HepG2 (cell line): Measurements from ENCODE around the gene TMEM132D. TPM values are rescaled to one million over a fixed set of nuclear protein-coding genes. Genes with fewer than 3 reads are reported as not detected.

Experiments
- ATAC-seq: fragments of 200-7000 bp; cut with Tn5 transposase; 3 replicates; pipeline ENCODE4 v1.9.1; 2020; ENCODE audit warnings: mild to moderate bottlenecking, moderate library complexity
- BruUV-seq: library from RNA; stranded (reverse); fragments of 400-500 nt; replicated peaks from 2 replicates; lab custom pipeline; 2021; lab: Mats Ljungman, UMichigan
- CTCF ChIA-PET: fragments of 300-600 bp; formaldehyde crosslinking; extraction: SDS; loops from one replicate; lab custom pipeline; 2021; ENCODE audit warnings: low total read pairs, inconsistent platforms, low intra/inter-chr PET ratio; lab: Yijun Ruan, JAX
- POLR2A ChIA-PET: fragments of 350-600 bp; sonication (Branson Sonifier 250); formaldehyde crosslinking; loops from one replicate; lab custom pipeline; 2020; ENCODE audit warnings: antibody characterized with exemption, inconsistent platforms; lab: Yijun Ruan, JAX
- DNase-seq: peaks from one replicate; pipeline ENCODE4 v3.0.0-alpha.2; 2015; ENCODE audit warnings: low spot score
- FAIRE-seq: peaks from 3 replicates; lab custom pipeline; 2011; peaks lifted over from hg19 to GRCh38; lab: Jason Lieb, UNC
- H2AFZ ChIP-seq: one replicate; pipeline ENCODE4 v1.6.1; 2011; ENCODE audit warnings: low read length, inconsistent platforms
- H3K27ac ChIP-seq: fragments of 300-600 bp; 3 replicates; pipeline ENCODE4 v1.8.0; 2011; ENCODE audit warnings: mixed run types, mild to moderate bottlenecking, mixed read lengths, low read length, inconsistent platforms; ENCODE audit not compliant: insufficient read depth; ENCODE audit errors: extremely low read length
- H3K27me3 ChIP-seq, 2 experiments: fragments of 200-600 bp in 1 of 2; 2 replicates in 1 of 2; 3 replicates in 1 of 2; pipeline versions ENCODE4 v1.6.0 to v1.8.0; 2011; ENCODE audit warnings: low read length in 2 of 2, mild to moderate bottlenecking in 2 of 2, moderate library complexity in 2 of 2, inconsistent platforms in 1 of 2; ENCODE audit not compliant: insufficient read depth in 2 of 2, control insufficient read depth in 1 of 2
- H3K36me3 ChIP-seq, 2 experiments: fragments of 200-600 bp in 1 of 2; replicated peaks in 1 of 2; 2 replicates in 1 of 2; 3 replicates in 1 of 2; pipeline versions ENCODE4 v1.5.1 to v1.8.0; 2011; ENCODE audit warnings: low read length in 2 of 2, inconsistent platforms in 1 of 2; ENCODE audit not compliant: insufficient read depth in 2 of 2, control insufficient read depth in 1 of 2
- H3K4me1 ChIP-seq: 2 replicates; pipeline ENCODE4 v1.5.1; 2012; ENCODE audit warnings: low read length, inconsistent platforms; ENCODE audit not compliant: insufficient read depth
- H3K4me2 ChIP-seq: 2 replicates; pipeline ENCODE4 v1.6.0; 2011; ENCODE audit warnings: low read depth, low read length, inconsistent platforms
- H3K4me3 ChIP-seq, 3 experiments: fragments of 200-600 bp in 1 of 3; sonication (generic), shearing (Covaris generic) in 1 of 3; replicated peaks in 1 of 3; 2 replicates each; pipeline ENCODE4 v1.5.1; 2011 to 2016; ENCODE audit warnings: low read length in 3 of 3, inconsistent platforms in 2 of 3, low read depth in 2 of 3, mild to moderate bottlenecking in 2 of 3, control low read depth in 1 of 3, mixed read lengths in 1 of 3; ENCODE audit not compliant: insufficient read depth in 1 of 3
- H3K79me2 ChIP-seq: one replicate; pipeline ENCODE4 v1.6.1; 2011; ENCODE audit warnings: low read length, inconsistent platforms; ENCODE audit not compliant: insufficient read depth
- H3K9ac ChIP-seq: 2 replicates; pipeline ENCODE4 v1.6.0; 2011; ENCODE audit warnings: mild to moderate bottlenecking, low read depth, low read length, inconsistent platforms; ENCODE audit not compliant: insufficient read depth
- H3K9me3 ChIP-seq: 2 replicates; pipeline ENCODE4 v1.5.1; 2012; ENCODE audit warnings: mild to moderate bottlenecking, low read length
- H4K20me1 ChIP-seq: 2 replicates; pipeline ENCODE4 v1.6.0; 2011; ENCODE audit warnings: inconsistent platforms, mild to moderate bottlenecking, low read length, moderate library complexity; ENCODE audit not compliant: insufficient read depth
- BHLHE40 ChIP-seq: IDR thresholded peaks from 2 replicates; pipeline ENCODE4 v1.6.1; 2011; ENCODE audit warnings: low read length, improper control_type of control experiment
- EHMT2 ChIP-seq: fragments of 200-600 bp; sonication (generic); IDR thresholded peaks from 2 replicates; pipeline ENCODE4 v1.7.0; 2017; ENCODE audit warnings: antibody characterized with exemption, low read depth, low read length, borderline replicate concordance
- GATAD2A ChIP-seq: IDR thresholded peaks from 2 replicates; pipeline ENCODE4 v1.6.1; 2016
- HNF4A ChIP-seq: sonication (generic); formaldehyde crosslinking; IDR thresholded peaks from 2 replicates; pipeline ENCODE4 v1.4.0; 2020; ENCODE audit warnings: missing genetic modification reagents
- MATR3 ChIP-seq: sonication (generic); formaldehyde crosslinking; IDR thresholded peaks from 2 replicates; pipeline ENCODE4 v1.4.0; 2020; ENCODE audit warnings: missing genetic modification reagents
- NFYB ChIP-seq: sonication (generic); formaldehyde crosslinking; IDR thresholded peaks from 2 replicates; pipeline ENCODE4 v1.4.0; 2020; ENCODE audit warnings: missing genetic modification reagents
- NKX3-1 ChIP-seq: sonication (generic); formaldehyde crosslinking; IDR thresholded peaks from 2 replicates; pipeline ENCODE4 v1.5.0; 2020; ENCODE audit warnings: missing genetic modification reagents
- SIX4 ChIP-seq: sonication (generic); formaldehyde crosslinking; IDR thresholded peaks from 2 replicates; pipeline ENCODE4 v1.4.0; 2020; ENCODE audit warnings: missing genetic modification reagents
- TBX2 ChIP-seq: sonication (generic); formaldehyde crosslinking; IDR thresholded peaks from 2 replicates; pipeline ENCODE4 v1.5.0; 2020; ENCODE audit warnings: missing genetic modification reagents, mild to moderate bottlenecking, borderline replicate concordance
- TP53 ChIP-seq: sonication (generic); formaldehyde crosslinking; conservative IDR thresholded peaks from 2 replicates; pipeline ENCODE4 v1.4.0; 2020; ENCODE audit warnings: missing genetic modification reagents
- ZNF20 ChIP-seq: sonication (generic); formaldehyde crosslinking; IDR thresholded peaks from 2 replicates; pipeline ENCODE4 v1.4.0; 2020; ENCODE audit warnings: mild to moderate bottlenecking, moderate library complexity, missing genetic modification reagents
- ZNF501 ChIP-seq: sonication (generic); formaldehyde crosslinking; IDR thresholded peaks from 2 replicates; pipeline ENCODE4 v1.5.1; 2020; ENCODE audit warnings: mild to moderate bottlenecking, moderate library complexity, missing genetic modification reagents
- ZNF746 ChIP-seq: sonication (generic); formaldehyde crosslinking; IDR thresholded peaks from 2 replicates; pipeline ENCODE4 v1.8.0; 2022; ENCODE audit warnings: mild to moderate bottlenecking, missing genetic modification reagents
- ZNF781 ChIP-seq: sonication (generic); formaldehyde crosslinking; IDR thresholded peaks from 2 replicates; pipeline ENCODE4 v1.5.1; 2020; ENCODE audit warnings: borderline replicate concordance, mild to moderate bottlenecking, missing genetic modification reagents; ENCODE audit errors: not compliant biosample characterization
- ZSCAN12 ChIP-seq: sonication (generic); formaldehyde crosslinking; IDR thresholded peaks from 2 replicates; pipeline ENCODE4 v1.9.0; 2021; ENCODE audit warnings: mild to moderate bottlenecking, missing genetic modification reagents
- WGBS: methylation state at CpG from one replicate; pipeline ENCODE4 v1.1.6; 2017; ENCODE audit warnings: low lambda C conversion rate; 5-methylcytosine and 5-hydroxymethylcytosine counted together
- in situ Hi-C: cut with HindIII; loops from 2 replicates; pipeline ENCODE4 v1.10.0; 2017; ENCODE audit warnings: low pct_unique_long_range_greater_than_20kb; ENCODE audit not compliant: extremely low pct_ligation_motif_present
- intact Hi-C: fragments of 100-400 bp; cut with micrococcal nuclease; formaldehyde crosslinking; loops from one replicate; pipeline ENCODE4 v1.10.0; 2022; ENCODE audit not compliant: unreplicated experiment
- polyA plus RNA-seq, 8 experiments: library from polyadenylated mRNA; depleted of rRNA in 3 of 8; stranded (reverse) in 7 of 8; unstranded in 1 of 8; fragments of >200 nt; fragmentation: Illumina TruSeq in 4 of 8; extraction: Trizol in 4 of 8; gene quantifications; 2 replicates each; pipeline versions ENCODE4 v1.2.1 to v1.2.3, GENCODE V29; 2011 to 2016; ENCODE audit warnings: low read depth in 4 of 8, missing spikeins in 1 of 8, mixed read lengths in 1 of 8; ENCODE audit not compliant: insufficient read depth in 1 of 8
- total RNA-seq, 5 experiments: library from RNA; depleted of rRNA; stranded (reverse); fragments of >200 nt; fragmentation: Illumina TruSeq; extraction: Trizol; gene quantifications; 2 replicates each; pipeline ENCODE4 v1.2.3, GENCODE V29; 2016; ENCODE audit warnings: low read depth in 1 of 5
- TF ChIP-seq, protein P1 (sequence below): sonication (generic); formaldehyde crosslinking; IDR thresholded peaks from 2 replicates; pipeline ENCODE4 v1.4.0; 2020; ENCODE audit warnings: missing genetic modification reagents
- TF ChIP-seq, protein P2 (sequence below): sonication (generic); formaldehyde crosslinking; IDR thresholded peaks from 2 replicates; pipeline ENCODE4 v1.4.0; 2020; ENCODE audit warnings: missing genetic modification reagents, borderline replicate concordance
- TF ChIP-seq, protein P3 (sequence below): sonication (generic); formaldehyde crosslinking; IDR thresholded peaks from 2 replicates; pipeline ENCODE4 v1.4.0; 2020; ENCODE audit warnings: missing genetic modification reagents

The TMEM132D gene
- total and polyA plus RNA-seq, 2 of the 13 experiments (the other 11 are each of a cell fraction or from before 2014, with no cell fraction given), result not detected

DNA sequence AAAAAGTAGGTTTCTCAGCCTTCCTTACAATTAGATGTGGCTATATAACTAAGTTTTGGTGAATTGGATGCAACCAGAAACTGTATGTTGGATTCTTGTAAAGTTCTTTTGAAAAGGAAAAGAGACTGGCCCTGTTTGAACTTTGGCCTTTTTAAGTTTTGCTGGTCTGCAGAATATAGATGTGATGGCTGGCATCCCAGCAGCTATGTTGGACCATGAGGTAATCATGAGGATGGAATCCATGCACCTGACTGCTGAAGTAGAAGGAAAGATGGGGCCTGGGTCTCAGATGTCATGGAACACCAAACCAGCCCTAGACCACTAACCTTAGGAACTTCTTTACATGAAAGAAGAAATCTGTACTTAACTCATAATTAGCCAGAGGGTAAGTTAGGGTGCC, 568.1 kb downstream of the TMEM132D start:
- POLR2A ChIA-PET, result no interaction called here

DNA sequence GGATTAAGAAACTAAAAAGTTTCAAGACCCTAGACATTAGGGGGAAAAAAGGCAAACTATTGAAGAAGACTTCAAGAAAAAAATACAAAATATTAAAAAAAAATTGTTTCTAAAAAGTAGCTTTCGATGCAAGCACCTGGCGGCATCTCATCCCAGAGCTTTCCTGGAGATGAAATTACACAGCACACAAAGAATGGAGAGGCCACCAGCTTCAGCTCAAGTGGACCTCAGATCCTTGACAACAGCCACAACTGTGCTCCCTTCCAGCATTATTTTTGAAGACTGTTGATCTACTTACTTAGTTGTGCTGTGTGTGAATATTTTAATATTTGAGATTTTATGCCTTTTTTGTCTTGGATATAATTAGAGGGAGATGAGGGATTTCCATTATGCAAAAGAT, 571.5 kb downstream of the TMEM132D start:
- POLR2A ChIA-PET, result no interaction called here
- in situ Hi-C loops (no loop called here), intact Hi-C loops (no loop called here)
- CTCF ChIA-PET, result no interaction called here
- no peaks in the 10 kb centered on the region for H3K4me1 ChIP-seq
- no peaks in the 10 kb centered on the region for H3K36me3 ChIP-seq
- ATAC-seq (no peak), FAIRE-seq (no peak), DNase-seq (no peak)
- H3K27me3 ChIP-seq, result no peaks in the 10 kb centered on the region
- H3K4me2 ChIP-seq, result no peak overlapping the region
- peaks cover 10% of the 10 kb centered on the region for H3K9me3 ChIP-seq
- WGBS, result 3% methylated on average over 2 of the region's 2 CpGs
- H4K20me1 ChIP-seq, result no peaks in the 10 kb centered on the region
- H2AFZ ChIP-seq, result no peak overlapping the region
- no TSS peak for BruUV-seq
- no peak overlapping the region for H3K4me3 ChIP-seq
- no peak overlapping the region for H3K9ac ChIP-seq
- H3K27ac ChIP-seq, result no peak overlapping the region
- H3K79me2 ChIP-seq, result no peaks in the 10 kb centered on the region
- TF ChIP-seq SIX4 (CRISPR knock-in tag), result no peak
- TF ChIP-seq HNF4A (CRISPR knock-in tag), result no peak
- TF ChIP-seq, protein P1, sequence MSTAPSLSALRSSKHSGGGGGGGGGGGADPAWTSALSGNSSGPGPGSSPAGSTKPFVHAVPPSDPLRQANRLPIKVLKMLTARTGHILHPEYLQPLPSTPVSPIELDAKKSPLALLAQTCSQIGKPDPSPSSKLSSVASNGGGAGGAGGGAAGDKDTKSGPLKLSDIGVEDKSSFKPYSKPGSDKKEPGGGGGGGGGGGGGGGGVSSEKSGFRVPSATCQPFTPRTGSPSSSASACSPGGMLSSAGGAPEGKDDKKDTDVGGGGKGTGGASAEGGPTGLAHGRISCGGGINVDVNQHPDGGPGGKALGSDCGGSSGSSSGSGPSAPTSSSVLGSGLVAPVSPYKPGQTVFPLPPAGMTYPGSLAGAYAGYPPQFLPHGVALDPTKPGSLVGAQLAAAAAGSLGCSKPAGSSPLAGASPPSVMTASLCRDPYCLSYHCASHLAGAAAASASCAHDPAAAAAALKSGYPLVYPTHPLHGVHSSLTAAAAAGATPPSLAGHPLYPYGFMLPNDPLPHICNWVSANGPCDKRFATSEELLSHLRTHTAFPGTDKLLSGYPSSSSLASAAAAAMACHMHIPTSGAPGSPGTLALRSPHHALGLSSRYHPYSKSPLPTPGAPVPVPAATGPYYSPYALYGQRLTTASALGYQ (CRISPR knock-in tag), result no peak
- no peak for TF ChIP-seq TP53 (CRISPR knock-in tag)
- no peak for TF ChIP-seq ZNF501 (CRISPR knock-in tag)
- TF ChIP-seq MATR3, result no peak
- TF ChIP-seq BHLHE40, result no peak
- TF ChIP-seq, protein P2, sequence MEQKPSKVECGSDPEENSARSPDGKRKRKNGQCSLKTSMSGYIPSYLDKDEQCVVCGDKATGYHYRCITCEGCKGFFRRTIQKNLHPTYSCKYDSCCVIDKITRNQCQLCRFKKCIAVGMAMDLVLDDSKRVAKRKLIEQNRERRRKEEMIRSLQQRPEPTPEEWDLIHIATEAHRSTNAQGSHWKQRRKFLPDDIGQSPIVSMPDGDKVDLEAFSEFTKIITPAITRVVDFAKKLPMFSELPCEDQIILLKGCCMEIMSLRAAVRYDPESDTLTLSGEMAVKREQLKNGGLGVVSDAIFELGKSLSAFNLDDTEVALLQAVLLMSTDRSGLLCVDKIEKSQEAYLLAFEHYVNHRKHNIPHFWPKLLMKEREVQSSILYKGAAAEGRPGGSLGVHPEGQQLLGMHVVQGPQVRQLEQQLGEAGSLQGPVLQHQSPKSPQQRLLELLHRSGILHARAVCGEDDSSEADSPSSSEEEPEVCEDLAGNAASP (CRISPR knock-in tag), result no peak
- TF ChIP-seq NKX3-1 (CRISPR knock-in tag), result no peak
- TF ChIP-seq, protein P3, sequence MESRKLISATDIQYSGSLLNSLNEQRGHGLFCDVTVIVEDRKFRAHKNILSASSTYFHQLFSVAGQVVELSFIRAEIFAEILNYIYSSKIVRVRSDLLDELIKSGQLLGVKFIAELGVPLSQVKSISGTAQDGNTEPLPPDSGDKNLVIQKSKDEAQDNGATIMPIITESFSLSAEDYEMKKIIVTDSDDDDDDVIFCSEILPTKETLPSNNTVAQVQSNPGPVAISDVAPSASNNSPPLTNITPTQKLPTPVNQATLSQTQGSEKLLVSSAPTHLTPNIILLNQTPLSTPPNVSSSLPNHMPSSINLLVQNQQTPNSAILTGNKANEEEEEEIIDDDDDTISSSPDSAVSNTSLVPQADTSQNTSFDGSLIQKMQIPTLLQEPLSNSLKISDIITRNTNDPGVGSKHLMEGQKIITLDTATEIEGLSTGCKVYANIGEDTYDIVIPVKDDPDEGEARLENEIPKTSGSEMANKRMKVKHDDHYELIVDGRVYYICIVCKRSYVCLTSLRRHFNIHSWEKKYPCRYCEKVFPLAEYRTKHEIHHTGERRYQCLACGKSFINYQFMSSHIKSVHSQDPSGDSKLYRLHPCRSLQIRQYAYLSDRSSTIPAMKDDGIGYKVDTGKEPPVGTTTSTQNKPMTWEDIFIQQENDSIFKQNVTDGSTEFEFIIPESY (CRISPR knock-in tag), result no peak
- TF ChIP-seq GATAD2A (CRISPR knock-in tag), result no peak
- TF ChIP-seq TBX2 (CRISPR knock-in tag), result no peak
- no peak for TF ChIP-seq ZNF20 (CRISPR knock-in tag)
- no peak for TF ChIP-seq NFYB (CRISPR knock-in tag)
- TF ChIP-seq EHMT2, result no peak

More for the DNA sequence above, 568.1 kb downstream of the TMEM132D start:
- H3K27me3 ChIP-seq, result no peaks in the 10 kb centered on the region; a peak in 1 of 5 replicates
- H4K20me1 ChIP-seq, result no peaks in the 10 kb centered on the region
- no peaks in the 10 kb centered on the region for H3K4me1 ChIP-seq
- no peaks in the 10 kb centered on the region for H3K79me2 ChIP-seq
- no peak for ATAC-seq
- intact Hi-C loops (no loop called here), in situ Hi-C loops (no loop called here)
- H3K4me3 ChIP-seq, result no peak overlapping the region
- no TSS peak for BruUV-seq
- no peak for DNase-seq
- no peak for FAIRE-seq
- CTCF ChIA-PET, result no interaction called here
- TF ChIP-seq ZSCAN12 (CRISPR knock-in tag), result no peak
- TF ChIP-seq ZNF746, result no peak
- TF ChIP-seq ZNF781 (CRISPR knock-in tag), result no peak
- no peak overlapping the region for H3K27ac ChIP-seq
- H3K9ac ChIP-seq, result no peak overlapping the region
- H3K9me3 ChIP-seq, result peaks cover 10% of the 10 kb centered on the region
- no peak overlapping the region for H3K4me2 ChIP-seq
- H2AFZ ChIP-seq, result no peak overlapping the region
- H3K36me3 ChIP-seq, result no peaks in the 10 kb centered on the region
